Stimulated activated naive CD8-positive, alpha-beta T cell treated with anti-CD3 and anti-CD28 coated beads, Interleukin-15, Interleukin-2, amounts not matched to agents 100 U/mL and 50 U/mL, for 24 hours (primary cell): Measurements from ENCODE around the gene ANKRD34B.
"Not testable (repeated sequence)": the region's sequence is repeated elsewhere in the genome, so short reads cannot be mapped to it uniquely, and the experiment has no call there.

Source experiments
- ATAC-seq: fragments of 150-1000 bp; cut with Tn5 transposase; one replicate; pipeline ENCODE4 v1.10.0; 2021
- DNase-seq: peaks from one replicate; pipeline ENCODE4 v3.0.0; 2021

Gene ANKRD34B

GRCh38 chr5:80569961-80570786 lies at the start of gene ANKRD34B:
Gene ANKRD34B, minus strand, starts transcription at chr5:80570280. Its CDS starts 10,261 bp downstream, at chr5:80560019.
- ATAC-seq (peak; percentile 75), DNase-seq (peak; percentile 48)

- DNase-seq (no peak), ATAC-seq (no peak)
Observed at GRCh38 chr5:80619086-80619485, 49.0 kb upstream of the ANKRD34B start.

GRCh38 chr5:80618438-80618837 lies 48.4 kb upstream of the ANKRD34B start:
- DNase-seq (no peak), ATAC-seq (no peak)

GRCh38 chr5:80615266-80615914 lies 45.3 kb upstream of the ANKRD34B start:
- no peak for DNase-seq
- no peak for ATAC-seq

- ATAC-seq = no peak
- DNase-seq = no peak
Observed at GRCh38 chr5:80609692-80610091, 39.6 kb upstream of the ANKRD34B start.

- ATAC-seq = no peak
- DNase-seq = no peak
Observed at GRCh38 chr5:80608731-80609130, 38.7 kb upstream of the ANKRD34B start.

- ATAC-seq = no peak
- DNase-seq = no peak
Observed at GRCh38 chr5:80607832-80608231, 37.8 kb upstream of the ANKRD34B start.

- DNase-seq (no peak), ATAC-seq (no peak)
Observed at GRCh38 chr5:80607343-80607742, 37.3 kb upstream of the ANKRD34B start.

GRCh38 chr5:80600943-80601693 lies 31.0 kb upstream of the ANKRD34B start:
- DNase-seq (no peak), ATAC-seq (peak; percentile 28)

GRCh38 chr5:80597500-80597899 lies 27.4 kb upstream of the ANKRD34B start:
- DNase-seq (no peak), ATAC-seq (no peak)

- ATAC-seq = no peak
- DNase-seq = no peak
Observed at GRCh38 chr5:80594810-80595209, 24.7 kb upstream of the ANKRD34B start.

- DNase-seq (no peak), ATAC-seq (no peak)
Observed at GRCh38 chr5:80592761-80593160, 22.7 kb upstream of the ANKRD34B start.

GRCh38 chr5:80592105-80592504 lies 22.0 kb upstream of the ANKRD34B start:
- no peak for DNase-seq
- no peak for ATAC-seq

GRCh38 chr5:80591352-80591751 lies 21.3 kb upstream of the ANKRD34B start:
- ATAC-seq = no peak

GRCh38 chr5:80590766-80591165 lies 20.7 kb upstream of the ANKRD34B start:
- ATAC-seq (no peak), DNase-seq (no peak)

More at GRCh38 chr5:80591352-80591751, 21.3 kb upstream of the ANKRD34B start:
- no peak for DNase-seq

- DNase-seq (no peak), ATAC-seq (no peak)
Observed at GRCh38 chr5:80588858-80589540, 18.9 kb upstream of the ANKRD34B start.

- DNase-seq (no peak), ATAC-seq (no peak)
Observed at GRCh38 chr5:80584770-80585169, 14.7 kb upstream of the ANKRD34B start.

- not testable (repeated sequence) for ATAC-seq
Observed at GRCh38 chr5:80580291-80580690, 10.2 kb upstream of the ANKRD34B start.

GRCh38 chr5:80579050-80579449 lies 9.0 kb upstream of the ANKRD34B start:
- ATAC-seq = no peak
- DNase-seq = no peak

More at GRCh38 chr5:80580291-80580690, 10.2 kb upstream of the ANKRD34B start:
- not testable (repeated sequence) for DNase-seq

- ATAC-seq = no peak
- no peak for DNase-seq
Observed at GRCh38 chr5:80577707-80578106, 7.6 kb upstream of the ANKRD34B start.

- no peak for DNase-seq
- no peak for ATAC-seq
Observed at GRCh38 chr5:80576383-80576782, 6.3 kb upstream of the ANKRD34B start.

- ATAC-seq (no peak), DNase-seq (no peak)
Observed at GRCh38 chr5:80573062-80573461, 3.0 kb upstream of the ANKRD34B start.
